B cell (primary cell): ENCODE data around the gene ALKBH4. TPM values are rescaled to one million over a fixed set of nuclear protein-coding genes. Genes with fewer than 3 reads are reported as not detected.

ENCODE experiments used
- ATAC-seq: fragments of 200-7000 bp; cut with Tn5 transposase; one replicate; pipeline ENCODE4 v1.10.0; 2021; ENCODE audit warnings: low read depth, mild to moderate bottlenecking, moderate number of reproducible peaks, moderate library complexity
- CTCF ChIA-PET: fragments of 350-600 bp; sonication (Branson Sonifier 250); formaldehyde crosslinking; loops from one replicate; lab custom pipeline; 2021; ENCODE audit warnings: antibody characterized with exemption, inconsistent platforms; lab: Charles Lee
- POLR2A ChIA-PET: fragments of 350-600 bp; sonication (Branson Sonifier 250); formaldehyde crosslinking; loops from one replicate; lab custom pipeline; 2021; ENCODE audit warnings: antibody characterized with exemption; lab: Charles Lee
- DNase-seq: peaks from one replicate; pipeline ENCODE4 v3.0.0; 2013
- H2AFZ ChIP-seq: 2 replicates; pipeline ENCODE4 v1.6.1; 2012; ENCODE audit warnings: mild to moderate bottlenecking, low read depth, low read length; ENCODE audit not compliant: insufficient read depth, poor library complexity, severe bottlenecking
- H3K27ac ChIP-seq, 2 donors: 1 replicate in 1 of 2; 2 replicates in 1 of 2; pipeline ENCODE4 v1.5.1; 2012 to 2013; ENCODE audit warnings: low read length in 2 of 2, mild to moderate bottlenecking in 2 of 2, moderate library complexity in 1 of 2
- H3K27me3 ChIP-seq, 4 experiments: fragments of 200-600 bp in 1 of 4; sonication (generic) in 1 of 4; replicated peaks in 1 of 4; 1 replicate in 2 of 4; 2 replicates in 2 of 4; pipeline versions ENCODE4 v1.6.1 to v1.7.0; 2013 to 2016; ENCODE audit warnings: low read length in 3 of 4, mild to moderate bottlenecking in 2 of 4, mixed read lengths in 1 of 4, moderate library complexity in 1 of 4; ENCODE audit not compliant: insufficient read depth in 4 of 4, control insufficient read depth in 3 of 4; ENCODE audit errors: control extremely low read depth in 1 of 4
- H3K36me3 ChIP-seq, 2 experiments: replicated peaks in 1 of 2; 1 replicate in 1 of 2; 2 replicates in 1 of 2; pipeline versions ENCODE4 v1.6.1 to v1.7.1; 2013; ENCODE audit warnings: low read length in 1 of 2; ENCODE audit not compliant: insufficient read depth in 2 of 2, control insufficient read depth in 1 of 2; ENCODE audit errors: control extremely low read depth in 1 of 2, extremely low read depth in 1 of 2
- H3K4me1 ChIP-seq, 2 donors: fragments of 200-600 bp in 1 of 2; sonication (generic) in 1 of 2; 1 replicate in 1 of 2; 2 replicates in 1 of 2; pipeline versions ENCODE4 v1.5.1 to v1.6.1; 2013 to 2017; ENCODE audit warnings: low read length in 2 of 2; ENCODE audit not compliant: control insufficient read depth in 2 of 2, insufficient read depth in 2 of 2
- H3K4me2 ChIP-seq: replicated peaks from 2 replicates; pipeline ENCODE3; 2012; ENCODE audit warnings: mild to moderate bottlenecking, low read depth, low read length; ENCODE audit not compliant: poor library complexity, severe bottlenecking
- H3K4me3 ChIP-seq, 5 experiments: fragments of 200-600 bp in 1 of 5; sonication (generic) in 1 of 5; 1 replicate in 3 of 5; 2 replicates in 2 of 5; pipeline versions ENCODE4 v1.5.1 to v1.7.0; 2011 to 2016; ENCODE audit warnings: low read length in 4 of 5, mild to moderate bottlenecking in 4 of 5, low read depth in 2 of 5, control low read depth in 1 of 5, moderate library complexity in 1 of 5; ENCODE audit not compliant: insufficient read depth in 1 of 5; ENCODE audit errors: control extremely low read depth in 1 of 5, extremely low read depth in 1 of 5
- H3K79me2 ChIP-seq: fragments of 200-600 bp; sonication (generic); one replicate; pipeline ENCODE4 v1.6.0; 2016; ENCODE audit warnings: low read length; ENCODE audit not compliant: control insufficient read depth, insufficient read depth
- H3K9ac ChIP-seq: fragments of 200-600 bp; sonication (generic); 2 replicates; pipeline ENCODE4 v1.6.1; 2017; ENCODE audit warnings: mild to moderate bottlenecking, low read length, moderate library complexity
- H3K9me3 ChIP-seq, 3 donors: one replicate each; pipeline versions ENCODE4 v1.6.1 to v1.7.1; 2013; ENCODE audit warnings: low read length in 2 of 3; ENCODE audit not compliant: control insufficient read depth in 2 of 3, insufficient read depth in 1 of 3; ENCODE audit errors: control extremely low read depth in 1 of 3
- H4K20me1 ChIP-seq: 2 replicates; pipeline ENCODE4 v1.6.0; 2012; ENCODE audit warnings: mild to moderate bottlenecking, low read length; ENCODE audit not compliant: insufficient read depth, control insufficient read depth, poor library complexity, severe bottlenecking
- H3K27ac Mint-ChIP-seq: one replicate; pipeline ENCODE4 v1.8.0; 2021; ENCODE audit warnings: mixed read lengths
- H3K27me3 Mint-ChIP-seq: one replicate; pipeline ENCODE4 v1.8.0; 2021; ENCODE audit warnings: mixed read lengths
- H3K4me1 Mint-ChIP-seq: one replicate; pipeline ENCODE4 v1.8.0; 2021; ENCODE audit warnings: mixed read lengths
- H3K4me3 Mint-ChIP-seq: one replicate; pipeline ENCODE4 v1.8.0; 2021; ENCODE audit warnings: mixed read lengths
- H3K9me3 Mint-ChIP-seq: one replicate; pipeline ENCODE4 v1.8.0; 2022; ENCODE audit warnings: mixed read lengths; ENCODE audit not compliant: insufficient read depth
- EZH2 ChIP-seq: IDR thresholded peaks from 2 replicates; pipeline ENCODE4 v1.6.1; 2012; ENCODE audit warnings: borderline replicate concordance, low read depth, mild to moderate bottlenecking, moderate library complexity, low read length; ENCODE audit not compliant: insufficient read depth, poor library complexity, severe bottlenecking
- WGBS: methylation state at CpG from one replicate; pipeline ENCODE4 v1.1.5; 2013; ENCODE audit warnings: missing lambda C conversion rate; ENCODE audit not compliant: insufficient coverage; 5-methylcytosine and 5-hydroxymethylcytosine counted together
- intact Hi-C: fragments of 100-400 bp; cut with micrococcal nuclease; formaldehyde crosslinking; loops from one replicate; pipeline ENCODE4 v1.10.0; 2022
- polyA plus RNA-seq: library from polyadenylated mRNA; depleted of rRNA; stranded (reverse); fragments of >200 nt; gene quantifications from 2 replicates; pipeline ENCODE4 v1.2.3, GENCODE V29; 2012
- total RNA-seq, 2 donors: library from RNA; stranded (reverse); fragments of 120-200 nt in 1 of 2; gene quantifications; 1 replicate in 1 of 2; 2 replicates in 1 of 2; pipeline versions ENCODE4 v1.2.3 to v1.2.4, GENCODE V29; 2013 to 2022
- TF ChIP-seq, protein P1 (sequence below): fragments of 200-600 bp; IDR thresholded peaks from one replicate; pipeline ENCODE4 v1.8.0; 2022; ENCODE audit warnings: antibody characterized with exemption, mild to moderate bottlenecking

Gene ALKBH4
- total and polyA plus RNA-seq, 2 donors (not counting 1 experiment from before 2014, with no cell fraction given): 6.2 to 8.6 TPM

GRCh38 chr7:102456327-102456726 lies 8.3 kb downstream of the ALKBH4 start:
- no peaks in the 10 kb centered on the region for H3K27me3 Mint-ChIP-seq
- no peak for TF ChIP-seq EZH2
- TF ChIP-seq, protein P1, sequence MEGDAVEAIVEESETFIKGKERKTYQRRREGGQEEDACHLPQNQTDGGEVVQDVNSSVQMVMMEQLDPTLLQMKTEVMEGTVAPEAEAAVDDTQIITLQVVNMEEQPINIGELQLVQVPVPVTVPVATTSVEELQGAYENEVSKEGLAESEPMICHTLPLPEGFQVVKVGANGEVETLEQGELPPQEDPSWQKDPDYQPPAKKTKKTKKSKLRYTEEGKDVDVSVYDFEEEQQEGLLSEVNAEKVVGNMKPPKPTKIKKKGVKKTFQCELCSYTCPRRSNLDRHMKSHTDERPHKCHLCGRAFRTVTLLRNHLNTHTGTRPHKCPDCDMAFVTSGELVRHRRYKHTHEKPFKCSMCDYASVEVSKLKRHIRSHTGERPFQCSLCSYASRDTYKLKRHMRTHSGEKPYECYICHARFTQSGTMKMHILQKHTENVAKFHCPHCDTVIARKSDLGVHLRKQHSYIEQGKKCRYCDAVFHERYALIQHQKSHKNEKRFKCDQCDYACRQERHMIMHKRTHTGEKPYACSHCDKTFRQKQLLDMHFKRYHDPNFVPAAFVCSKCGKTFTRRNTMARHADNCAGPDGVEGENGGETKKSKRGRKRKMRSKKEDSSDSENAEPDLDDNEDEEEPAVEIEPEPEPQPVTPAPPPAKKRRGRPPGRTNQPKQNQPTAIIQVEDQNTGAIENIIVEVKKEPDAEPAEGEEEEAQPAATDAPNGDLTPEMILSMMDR: no peak
- Histone ChIP-seq H3K79me2 (peaks cover 33% of the 10 kb centered on the region), H4K20me1 (peaks cover 30% of the 10 kb centered on the region), H3K4me3 (no peak overlapping the region), H3K4me1 (no peaks in the 10 kb centered on the region), H3K9ac (no peak overlapping the region), H3K9me3 (no peaks in the 10 kb centered on the region), H3K27ac (no peak overlapping the region), H3K36me3 (peaks cover 1 to 34% of the 10 kb centered on the region in 2 experiments), H3K4me2 (no peak overlapping the region), H2AFZ (no peak overlapping the region), H3K27me3 (no peaks in the 10 kb centered on the region)
- WGBS: 92% methylated on average over 4 of the region's 10 CpGs
- POLR2A ChIA-PET: interaction anchor here (1.1 to 1.5 kb wide), 4 partner anchors 15 to 60 kb away, joined by 3 to 4 read pairs (median 4); partner anchors contain the start of gene PRKRIP1
- CTCF ChIA-PET: interaction anchor here (0.6 to 46.3 kb wide), 3 partner anchors 31 to 1090 kb away, joined by 3 to 1182 read pairs (median 3); no protein-coding TSS in a partner anchor
- H3K4me1 Mint-ChIP-seq: peaks cover 7% of the 10 kb centered on the region
- ATAC-seq (no peak), DNase-seq (no peak)
- no peaks in the 10 kb centered on the region for H3K9me3 Mint-ChIP-seq
- H3K27ac Mint-ChIP-seq: no peak overlapping the region
- intact Hi-C loops: no loop called here
- H3K4me3 Mint-ChIP-seq: no peak overlapping the region

DNA sequence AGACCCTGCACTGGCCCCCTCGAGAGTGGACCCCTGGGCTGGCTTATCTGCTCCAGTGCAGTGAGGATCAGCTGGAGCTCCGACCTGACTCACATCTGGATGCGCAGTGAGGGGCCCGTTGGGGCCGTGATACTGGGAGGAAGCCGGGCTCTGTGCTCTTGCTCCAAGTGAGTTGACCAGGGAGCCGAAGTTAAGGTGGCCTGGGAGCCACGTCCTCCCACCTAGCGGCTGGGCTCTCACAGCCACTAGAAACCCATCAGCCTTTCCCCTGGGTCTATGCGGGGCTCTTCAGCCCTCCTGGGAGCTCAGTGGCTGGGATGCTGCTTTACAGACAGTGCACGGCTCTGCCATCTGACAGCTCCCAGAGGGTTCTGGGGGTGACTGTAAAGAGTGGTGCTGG lies 9.1 kb downstream of the ALKBH4 start:
- no peak overlapping the region for H3K4me3 Mint-ChIP-seq

More for the DNA sequence above, 9.1 kb downstream of the ALKBH4 start:
- Histone ChIP-seq H3K79me2 (peaks cover 30% of the 10 kb centered on the region), H3K27ac (no peak overlapping the region), H3K36me3 (peaks cover 1 to 34% of the 10 kb centered on the region in 2 experiments), H3K9me3 (no peaks in the 10 kb centered on the region), H3K4me1 (peaks cover 0 to 1% of the 10 kb centered on the region in 2 donors), H3K4me2 (no peak overlapping the region), H4K20me1 (peaks cover 37% of the 10 kb centered on the region), H3K9ac (no peak overlapping the region), H2AFZ (no peak overlapping the region), H3K27me3 (no peaks in the 10 kb centered on the region), H3K4me3 (no peak overlapping the region)
- TF ChIP-seq, protein P1: no peak
- TF ChIP-seq EZH2: no peak
- ChIA-PET CTCF (interaction anchor here (0.6 to 46.3 kb wide), 3 partner anchors 30 to 1089 kb away, joined by 3 to 1182 read pairs (median 3); no protein-coding TSS in a partner anchor), POLR2A (interaction anchor here (0.6 to 1.5 kb wide), 5 partner anchors 14 to 59 kb away, joined by 3 to 11 read pairs (median 4); partner anchors contain the start of genes ORAI2 and PRKRIP1)
- no peak for DNase-seq
- no peaks in the 10 kb centered on the region for H3K9me3 Mint-ChIP-seq
- H3K4me1 Mint-ChIP-seq: peaks cover 6% of the 10 kb centered on the region
- no peak for ATAC-seq
- no peaks in the 10 kb centered on the region for H3K27me3 Mint-ChIP-seq
- no peak overlapping the region for H3K27ac Mint-ChIP-seq
- intact Hi-C loops: no loop called here
- WGBS: 86% methylated on average over 10 of the region's 11 CpGs
